CD4-positive, alpha-beta T cell treated with Interleukin-15 for 4 hours (primary cell): Measurements from ENCODE around the gene PDCD2L.
"Not testable (repeated sequence)": the region's sequence is repeated elsewhere in the genome, so short reads cannot be mapped to it uniquely, and the experiment has no call there.

Experiments
- DNase-seq: peaks from one replicate; pipeline ENCODE4 v3.0.0-alpha.2; 2020; ENCODE audit warnings: low spot score

PDCD2L gene

DNA sequence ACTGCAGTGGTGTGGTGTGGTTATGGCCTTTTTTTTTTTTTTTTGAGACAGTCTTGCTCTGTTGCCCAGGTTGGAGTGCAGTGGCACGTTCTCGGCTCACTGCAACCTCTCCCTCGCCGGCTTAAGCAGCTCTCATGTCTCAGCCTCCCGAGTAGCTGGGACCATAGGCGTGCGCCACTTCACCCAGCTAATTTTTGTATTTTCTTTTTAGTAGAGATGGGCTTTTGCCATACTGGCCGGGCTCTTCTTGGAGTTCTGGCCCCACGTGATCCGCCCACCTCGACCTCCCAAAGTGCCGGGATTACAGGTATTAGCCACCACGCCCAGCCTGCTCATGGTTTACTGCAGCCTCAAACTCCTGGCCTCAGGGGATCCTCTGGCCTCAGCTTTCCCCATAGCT, 7.0 kb downstream of the PDCD2L start:
- no peak for DNase-seq

DNA sequence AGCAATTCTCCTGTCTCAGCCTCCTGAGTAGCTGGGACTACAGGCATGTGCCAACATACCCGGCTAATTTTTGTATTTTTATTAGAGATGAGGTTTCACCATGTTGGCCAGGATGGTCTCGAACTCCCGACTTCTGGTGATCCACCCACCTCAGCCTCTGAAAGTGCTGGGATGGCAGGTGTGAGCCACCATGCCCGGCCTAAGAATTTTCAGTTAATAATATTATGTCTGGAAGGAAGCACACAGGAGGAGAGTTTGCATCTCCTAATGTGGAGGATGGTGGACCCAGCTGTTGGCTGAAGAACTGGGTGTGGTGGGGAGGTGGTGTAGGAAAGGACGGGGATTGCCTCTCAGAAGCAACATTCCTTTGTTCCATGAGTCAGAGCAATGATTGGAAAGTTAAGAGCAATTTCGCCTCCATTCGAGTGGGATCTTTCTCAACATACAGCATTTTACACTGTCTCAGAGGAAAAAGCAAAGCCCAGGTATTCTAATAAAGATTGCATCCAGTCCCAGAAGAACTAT, 11.9 kb downstream of the PDCD2L start:
- no peak for DNase-seq

DNA sequence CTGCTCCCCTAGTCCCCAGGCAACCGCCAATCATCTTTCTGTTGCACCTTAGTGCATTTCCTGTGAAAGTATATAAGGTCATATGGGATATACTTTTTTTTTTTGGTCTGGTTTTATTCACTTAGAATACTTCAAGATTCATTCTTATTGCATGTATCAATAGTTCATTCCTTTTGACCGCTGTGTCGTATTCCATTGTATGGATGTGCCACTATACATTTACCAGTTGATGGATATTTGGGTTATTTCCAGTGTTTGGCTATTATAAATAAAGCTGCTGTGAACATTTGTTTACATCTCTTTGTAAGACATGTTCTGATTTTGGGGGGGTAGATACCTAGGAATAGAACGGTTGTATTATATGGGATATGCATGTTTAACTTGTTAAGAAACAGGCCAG, 14.1 kb downstream of the PDCD2L start:
- no peak for DNase-seq

GRCh38 chr19:34426096-34426661, 22.0 kb downstream of the PDCD2L start:
- DNase-seq, result no peak

DNA sequence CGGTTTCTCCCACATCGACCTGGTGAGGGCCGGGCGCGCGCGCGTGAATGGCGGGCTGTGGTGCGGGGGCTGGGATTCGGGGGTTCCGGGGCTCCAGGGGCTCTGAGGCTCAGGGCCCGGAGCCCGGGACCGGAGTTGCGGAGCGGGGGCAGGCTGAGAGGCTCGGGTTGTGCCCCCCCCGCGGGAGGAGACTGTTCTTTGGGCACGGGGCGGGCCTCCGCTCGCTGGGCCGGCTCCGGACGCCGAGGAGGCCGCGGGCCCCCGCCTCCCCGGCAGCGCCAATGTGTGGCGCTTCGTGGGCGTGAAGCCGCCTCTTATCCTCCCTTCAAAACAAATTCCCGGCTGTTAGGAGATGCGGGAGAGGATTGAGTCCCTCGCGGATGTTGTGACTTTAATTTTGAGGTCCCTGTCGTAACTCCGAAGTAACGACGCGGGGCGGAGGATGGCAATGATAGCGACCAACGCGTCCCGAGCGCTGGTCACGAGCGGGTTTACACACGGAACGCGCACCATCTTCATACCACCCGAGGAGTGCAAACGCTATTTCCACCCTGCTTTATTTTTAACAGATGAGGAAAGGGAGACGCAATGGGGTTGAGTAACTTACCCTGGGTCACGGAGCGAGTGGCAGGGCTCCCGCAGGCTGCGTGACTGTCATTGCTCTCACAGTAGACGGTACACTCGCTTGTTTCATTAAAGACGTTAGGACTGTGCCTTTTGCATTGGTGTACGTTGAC, 24.5 kb downstream of the PDCD2L start:
- DNase-seq, result peak; percentile 21

DNA sequence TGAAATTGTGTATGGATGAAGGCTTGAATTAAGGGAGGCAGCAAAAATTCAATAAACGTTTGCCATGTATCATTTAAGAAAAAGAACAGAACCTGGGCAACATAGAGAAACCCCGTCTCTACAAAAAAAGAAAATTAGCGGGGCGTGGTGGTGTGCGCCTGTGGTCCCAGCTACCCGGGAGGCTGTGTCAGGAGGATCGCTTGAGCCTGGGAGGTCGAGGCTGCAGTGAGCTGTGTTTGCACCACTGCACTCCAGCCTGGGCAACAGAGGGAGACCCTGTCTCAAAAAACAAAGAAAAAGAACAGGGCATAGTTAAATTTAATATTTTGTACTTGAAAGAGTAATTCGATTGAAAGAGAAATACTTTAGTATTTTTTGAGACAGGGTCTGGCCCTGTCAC, 25.4 kb downstream of the PDCD2L start:
- DNase-seq, result no peak

DNA sequence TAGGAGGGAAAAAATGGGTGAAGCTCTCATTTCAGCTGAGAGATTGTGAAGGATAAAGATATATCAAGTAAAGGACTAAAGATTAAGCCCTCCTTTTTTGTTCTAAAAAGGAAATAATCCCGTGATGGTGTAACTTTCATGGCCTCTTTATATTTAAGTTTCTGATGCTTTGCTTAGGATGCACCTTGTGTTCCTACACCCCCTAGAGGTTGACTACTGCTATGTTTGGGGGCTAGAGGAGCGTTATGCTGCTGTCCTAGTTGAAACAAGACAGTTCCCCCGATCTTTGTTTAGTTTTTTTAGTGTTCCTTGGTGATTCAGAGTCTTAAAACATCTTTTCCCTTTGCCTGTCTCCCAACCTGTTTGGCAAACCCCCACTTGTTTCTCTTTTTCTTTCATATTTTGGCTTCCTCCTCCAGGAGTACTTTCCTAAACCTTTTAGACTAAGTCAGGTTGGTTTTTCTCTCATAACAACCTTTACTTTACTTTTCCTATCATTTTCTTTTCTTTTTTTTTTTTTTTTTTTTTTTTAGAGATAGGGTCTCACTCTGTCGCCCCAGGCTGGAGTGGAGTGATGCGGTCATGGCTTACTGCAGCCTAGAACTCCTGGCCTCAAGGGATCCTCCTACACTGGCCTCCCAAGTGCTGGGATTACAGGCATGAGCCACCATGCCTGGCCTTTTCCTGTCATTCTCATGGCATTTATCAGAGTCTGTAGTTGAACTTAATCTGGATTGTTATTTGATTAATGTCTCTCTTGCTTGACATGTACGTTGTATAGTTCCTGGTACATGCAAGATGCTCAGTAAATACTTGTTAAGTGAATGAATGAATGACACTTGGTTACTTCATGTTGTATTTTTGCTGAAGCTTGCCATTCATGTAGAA, 26.8 kb downstream of the PDCD2L start:
- DNase-seq, result peak; percentile 73

- DNase-seq, result no peak
Observed at GRCh38 chr19:34431681-34432402, 27.6 kb downstream of the PDCD2L start.

- DNase-seq, result no peak
Observed at GRCh38 chr19:34432797-34433196, 28.6 kb downstream of the PDCD2L start.

DNA sequence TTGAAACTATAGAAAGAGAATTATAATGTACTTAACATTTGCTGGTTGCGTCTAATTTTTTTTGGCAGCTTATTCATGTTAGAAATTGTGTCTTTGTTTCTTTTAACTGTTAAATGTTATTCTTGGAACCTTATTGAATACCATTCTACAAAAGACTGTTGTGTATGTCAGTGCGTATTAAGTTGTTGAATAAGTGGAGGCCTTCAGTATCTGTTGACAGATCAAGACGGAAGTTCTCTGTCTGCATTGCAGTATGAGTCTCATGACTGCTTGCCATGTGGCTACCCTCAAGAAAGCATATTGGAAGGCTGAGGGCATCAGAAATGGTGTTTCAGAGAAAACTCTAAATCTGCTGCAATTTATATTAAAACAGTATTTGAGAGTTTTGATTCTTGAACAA, 32.5 kb downstream of the PDCD2L start:
- DNase-seq, result no peak

DNA sequence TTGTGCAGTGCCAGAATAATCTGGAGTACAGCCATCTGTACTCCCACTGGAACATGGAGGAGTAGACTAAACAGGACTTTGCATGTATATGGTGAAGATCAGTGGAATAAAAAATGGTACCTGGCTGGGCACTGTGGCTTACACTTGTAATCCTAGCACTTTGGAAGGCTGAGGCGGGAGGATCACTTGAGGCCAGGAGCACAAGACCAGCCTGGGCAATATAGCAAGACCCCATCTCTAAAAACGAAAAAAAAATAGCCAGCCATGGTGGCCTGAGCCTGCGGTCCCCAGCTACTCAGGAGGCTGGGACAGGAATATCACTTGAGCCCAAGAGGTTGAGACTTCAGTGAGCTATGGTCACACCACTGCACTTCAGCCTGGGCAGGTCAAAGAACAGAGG, 44.0 kb downstream of the PDCD2L start:
- no peak for DNase-seq

- DNase-seq, result no peak
Observed at GRCh38 chr19:34452723-34453122, 48.5 kb downstream of the PDCD2L start.

GRCh38 chr19:34454091-34454490, 49.9 kb downstream of the PDCD2L start:
- DNase-seq, result no peak

DNA sequence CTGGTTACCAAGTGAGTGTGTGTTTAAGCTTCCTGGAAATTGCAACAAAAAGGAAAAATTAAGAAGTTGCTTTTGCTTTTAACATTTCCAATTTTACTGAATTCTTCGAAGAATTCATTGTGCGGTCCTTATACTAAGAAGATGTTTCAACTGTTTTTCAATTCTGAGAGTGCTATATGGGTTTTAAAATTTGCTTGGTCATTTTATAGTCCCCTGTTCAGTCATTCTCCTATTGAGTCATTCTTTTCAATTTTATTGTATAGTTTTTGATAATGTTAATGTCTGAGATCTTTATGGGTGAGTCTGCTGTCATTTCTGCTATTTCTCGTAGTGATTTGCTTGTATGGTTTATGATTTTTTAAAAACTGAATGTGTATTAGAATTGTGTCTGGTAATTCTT, 50.5 kb downstream of the PDCD2L start:
- no peak for DNase-seq

- not testable (repeated sequence) for DNase-seq
Observed at GRCh38 chr19:34455783-34456480, 51.7 kb downstream of the PDCD2L start.

- DNase-seq, result no peak
Observed at GRCh38 chr19:34457446-34457845, 53.2 kb downstream of the PDCD2L start.

GRCh38 chr19:34458677-34459076, 54.5 kb downstream of the PDCD2L start:
- no peak for DNase-seq

DNA sequence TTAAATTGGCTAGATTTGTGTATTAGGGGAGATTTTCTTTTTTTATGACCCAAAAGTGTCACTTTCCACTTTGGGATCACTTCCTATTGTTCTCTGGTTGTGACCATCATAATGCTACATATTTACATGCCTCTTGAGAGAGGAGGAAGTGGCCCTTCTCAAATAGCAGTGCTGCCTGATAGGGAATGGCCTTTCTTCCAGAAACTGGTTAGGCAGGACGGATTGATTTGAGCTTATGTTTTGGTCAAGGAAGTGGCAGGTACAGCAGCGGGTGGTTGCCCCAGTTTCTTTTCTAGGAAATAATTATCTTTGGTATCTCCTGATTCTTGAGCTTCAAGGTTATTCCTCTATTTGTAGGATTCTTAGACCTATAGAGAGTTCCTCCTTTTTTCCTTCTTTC, 55.4 kb downstream of the PDCD2L start:
- DNase-seq, result no peak

GRCh38 chr19:34461375-34462100, 57.3 kb downstream of the PDCD2L start:
- no peak for DNase-seq

DNA sequence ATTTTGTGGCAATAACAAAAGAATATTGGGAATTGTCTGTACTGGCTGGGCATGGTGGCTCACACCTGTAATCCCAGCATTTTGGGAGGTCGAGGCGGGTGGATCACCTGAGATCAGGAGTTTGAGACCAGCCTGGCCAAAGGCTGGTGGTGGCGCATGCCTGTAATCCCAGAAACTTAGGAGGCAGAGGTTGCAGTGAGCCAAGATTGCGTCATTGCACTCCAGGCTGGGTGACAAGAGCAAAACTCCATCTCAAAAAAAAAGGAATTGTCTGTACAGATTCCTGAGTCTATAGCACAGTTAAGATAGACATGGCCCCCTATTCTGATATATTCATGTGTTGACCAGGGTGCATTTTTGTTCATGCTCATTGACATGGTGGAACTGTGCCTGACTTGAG, 60.6 kb downstream of the PDCD2L start:
- DNase-seq, result not testable (repeated sequence)

DNA sequence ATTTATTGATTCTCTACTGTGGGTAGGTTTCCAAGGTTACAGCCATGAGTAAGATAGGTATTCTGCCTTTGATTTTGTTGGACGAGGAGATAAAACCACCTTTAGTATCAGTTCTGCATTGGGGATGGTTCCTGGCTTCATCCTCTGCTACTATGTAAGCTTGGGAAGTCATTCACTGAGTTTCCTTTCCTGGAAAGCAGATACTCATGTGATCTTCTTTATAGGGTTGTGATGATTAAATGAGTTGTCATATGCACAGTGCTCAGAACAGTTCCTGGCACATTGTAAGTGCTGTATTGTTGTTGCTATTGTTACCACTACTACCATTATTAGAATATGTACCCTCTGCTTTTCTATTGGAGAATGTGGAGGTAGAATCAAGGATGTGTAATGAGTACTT, 64.2 kb downstream of the PDCD2L start:
- no peak for DNase-seq
